ENCODE data around the gene FES. TPM values are rescaled to one million over a fixed set of nuclear protein-coding genes. Genes with fewer than 3 reads are reported as not detected.

The FES gene
- total RNA-seq, 6 donors from 2014 or later = 33.4 to 144 (median 68.3) TPM

DNA sequence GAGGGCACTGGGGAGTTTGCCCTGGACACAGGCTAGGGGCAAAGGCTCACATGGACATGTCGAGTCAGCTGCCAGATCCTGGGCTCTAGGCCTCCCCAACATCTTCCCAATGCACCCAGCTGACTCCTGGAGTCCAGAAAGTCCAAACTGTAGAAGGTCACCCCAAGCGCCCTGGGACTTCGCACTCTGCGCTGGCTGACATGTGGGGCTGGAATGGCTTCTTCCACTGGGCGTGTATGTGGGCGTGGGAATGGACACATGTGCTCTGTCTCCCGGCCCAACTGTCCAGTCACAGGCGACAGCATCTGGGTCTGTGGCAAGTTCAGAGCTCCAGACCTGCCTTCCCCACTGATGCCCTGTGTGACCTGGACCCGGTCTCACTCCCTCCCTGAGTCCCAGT is 29.2 kb upstream of the FES start:
- no peaks in the 10 kb centered on the region for H3K36me3 ChIP-seq
- H3K4me1 ChIP-seq = peaks cover 8 to 15% (median 10%) of the 10 kb centered on the region in 4 donors
- H3K4me3 ChIP-seq = no peak overlapping the region
- TF ChIP-seq CTCF (IDR thresholded peaks at IDR 0.05) = no peak
- no peak for TF ChIP-seq EP300 (IDR thresholded peaks at IDR 0.05)
- TF ChIP-seq POLR2AphosphoS5 (IDR thresholded peaks at IDR 0.05) = no peak
- TF ChIP-seq POLR2A (IDR thresholded peaks at IDR 0.05) = no peak
- ATAC-seq (ENCODE audit: low FRiP score in 2 of 2) (peak in 1 of 2 donors; percentile 16), DNase-seq (no peak)
- no peaks in the 10 kb centered on the region for H3K27me3 ChIP-seq
- no peaks in the 10 kb centered on the region for H3K9me3 ChIP-seq
- WGBS, 2 donors = 95% methylated on average over 7 to 9 of the region's 9 CpGs
- no peak overlapping the region for H3K27ac ChIP-seq

DNA sequence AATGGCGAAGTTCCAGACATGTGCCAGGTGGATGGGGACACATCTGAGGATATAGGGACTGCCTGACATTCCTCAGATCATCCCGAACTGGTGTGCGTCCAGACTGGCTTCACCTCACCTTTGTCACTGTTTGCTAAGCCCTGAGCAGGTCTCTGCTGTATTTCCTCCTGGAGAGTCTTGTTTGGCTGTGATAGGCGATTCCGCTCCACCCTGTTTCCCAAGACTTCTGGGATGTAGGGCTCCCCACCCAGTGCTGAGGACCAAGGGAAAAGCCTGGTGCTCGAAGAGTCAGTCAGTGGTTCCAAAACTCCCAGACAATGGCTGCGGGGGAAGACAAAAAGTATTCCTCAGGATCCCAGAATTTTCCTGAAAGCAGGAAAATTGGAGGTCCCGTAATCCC is 27.0 kb upstream of the FES start:
- 94 to 95% methylated on average over 8 of the region's 8 CpGs for WGBS, 2 donors
- no peak for ATAC-seq (ENCODE audit: low FRiP score in 2 of 2)
- H3K36me3 ChIP-seq = no peaks in the 10 kb centered on the region
- no peaks in the 10 kb centered on the region for H3K9me3 ChIP-seq
- no peak for DNase-seq
- no peak overlapping the region for H3K4me3 ChIP-seq
- no peaks in the 10 kb centered on the region for H3K27me3 ChIP-seq
- H3K27ac ChIP-seq = no peak overlapping the region
- TF ChIP-seq POLR2A (IDR thresholded peaks at IDR 0.05) = no peak
- TF ChIP-seq POLR2AphosphoS5 (IDR thresholded peaks at IDR 0.05) = no peak
- no peak for TF ChIP-seq CTCF (IDR thresholded peaks at IDR 0.05)
- no peak for TF ChIP-seq EP300 (IDR thresholded peaks at IDR 0.05)
- peaks cover 8 to 17% (median 12%) of the 10 kb centered on the region in 4 donors for H3K4me1 ChIP-seq

- DNase-seq (no peak), ATAC-seq (ENCODE audit: low FRiP score in 2 of 2) (no peak)
- no peaks in the 10 kb centered on the region for H3K27me3 ChIP-seq
- no peaks in the 10 kb centered on the region for H3K9me3 ChIP-seq
- H3K36me3 ChIP-seq = no peaks in the 10 kb centered on the region
- WGBS, 2 donors = 74 to 84% methylated on average over 8 of the region's 8 CpGs
- no peak overlapping the region for H3K27ac ChIP-seq
- H3K4me1 ChIP-seq = peaks cover 9 to 17% (median 13%) of the 10 kb centered on the region in 4 donors
- peak in 1 of 2 donors; percentile 5 for TF ChIP-seq POLR2AphosphoS5 (IDR thresholded peaks at IDR 0.05)
- TF ChIP-seq CTCF (IDR thresholded peaks at IDR 0.05) = no peak
- TF ChIP-seq POLR2A (IDR thresholded peaks at IDR 0.05) = no peak
- no peak for TF ChIP-seq EP300 (IDR thresholded peaks at IDR 0.05)
- no peak overlapping the region for H3K4me3 ChIP-seq
These were observed 26.3 kb upstream of the FES start for GRCh38 chr15:90857883-90858443.

DNA sequence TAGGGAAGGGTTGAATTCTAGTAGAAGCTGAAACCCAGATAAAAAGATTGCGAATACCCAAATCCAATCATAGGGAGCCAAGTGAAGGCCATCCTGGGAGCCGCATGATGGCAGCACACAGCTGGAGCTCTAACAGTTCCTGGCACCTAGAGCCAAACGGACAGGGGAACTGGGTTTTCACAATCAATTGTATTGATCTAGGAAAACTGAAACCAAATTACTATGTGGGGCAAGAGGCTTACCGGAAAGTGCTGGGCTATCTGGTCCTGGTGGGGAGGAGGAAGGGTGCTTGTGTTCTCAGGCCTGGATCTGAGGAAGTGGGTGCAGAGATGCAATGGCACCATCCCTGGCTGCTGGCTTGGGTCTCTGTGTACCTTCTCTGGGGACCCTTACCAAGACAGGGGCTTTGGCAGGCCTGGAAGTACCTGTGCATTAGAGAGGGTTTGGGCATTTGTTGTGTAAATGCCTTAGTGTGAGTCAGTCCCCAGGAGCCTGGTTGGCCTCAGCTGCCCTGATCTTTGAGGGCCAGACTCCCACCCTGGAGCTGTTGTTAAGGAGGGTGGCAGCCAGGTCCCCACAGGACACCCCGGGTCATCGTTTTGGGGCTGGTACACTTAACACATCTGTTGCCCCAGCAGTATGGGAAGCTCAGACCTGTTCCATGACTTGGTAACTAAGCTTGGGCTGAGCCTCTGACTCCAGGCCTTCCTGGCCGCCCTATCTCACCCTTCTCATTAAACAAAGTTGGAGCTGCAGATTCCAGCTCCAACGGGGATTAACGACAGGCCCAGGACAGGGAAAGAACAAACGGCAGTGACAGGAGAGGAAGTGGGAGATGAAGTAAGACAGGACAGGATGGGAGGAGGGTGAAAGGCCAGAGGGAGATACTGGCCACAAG is 24.8 kb upstream of the FES start:
- 60 to 72% methylated on average over 8 to 10 of the region's 10 CpGs for WGBS, 2 donors
- peak overlapping the region; percentile 8 to 63 (median 44) for H3K27ac ChIP-seq
- H3K9me3 ChIP-seq = no peaks in the 10 kb centered on the region
- no peak for ATAC-seq (ENCODE audit: low FRiP score in 2 of 2)
- TF ChIP-seq CTCF (IDR thresholded peaks at IDR 0.05) = no peak
- TF ChIP-seq EP300 (IDR thresholded peaks at IDR 0.05) = no peak
- TF ChIP-seq POLR2A (IDR thresholded peaks at IDR 0.05) = no peak
- no peak for TF ChIP-seq POLR2AphosphoS5 (IDR thresholded peaks at IDR 0.05)
- H3K36me3 ChIP-seq = no peaks in the 10 kb centered on the region
- H3K4me1 ChIP-seq = peaks cover 11 to 31% (median 24%) of the 10 kb centered on the region in 4 donors
- no peaks in the 10 kb centered on the region for H3K27me3 ChIP-seq
- H3K4me3 ChIP-seq = no peak overlapping the region
- DNase-seq = no peak
